ENCODE data around the gene MGRN1. TPM values are rescaled to one million over a fixed set of nuclear protein-coding genes. Genes with fewer than 3 reads are reported as not detected.

The MGRN1 gene
- total RNA-seq, 1 experiment from 2014 or later: 61.3 TPM

- BruUV-seq (replicated peaks): no TSS peak
- no peak for TF ChIP-seq CTCF (IDR thresholded peaks at IDR 0.05; ENCODE audit: unreplicated experiment)
Measured at GRCh38 chr16:4641895-4642294, 17.3 kb downstream of the MGRN1 start.

GRCh38 chr16:4646773-4647643, 22.4 kb downstream of the MGRN1 start:
- TF ChIP-seq CTCF (IDR thresholded peaks at IDR 0.05; ENCODE audit: unreplicated experiment): no peak
- Mint-ChIP-seq H3K36me3 (ENCODE audit: insufficient read depth, unreplicated experiment) (peaks cover 17% of the 10 kb centered on the region), H3K27me3 (ENCODE audit: insufficient read depth, unreplicated experiment) (no peaks in the 10 kb centered on the region), H3K4me3 (ENCODE audit: unreplicated experiment) (no peak overlapping the region), H3K4me1 (ENCODE audit: insufficient read depth, unreplicated experiment) (no peaks in the 10 kb centered on the region), H3K9me3 (ENCODE audit: unreplicated experiment) (no peaks in the 10 kb centered on the region), H3K27ac (ENCODE audit: low read depth, unreplicated experiment) (no peak overlapping the region)
- intact Hi-C loops (cut with micrococcal nuclease): no loop called here
- DNase-seq (ENCODE audit: unreplicated experiment): no peak
- ChIA-PET POLR2A (no interaction called here), CTCF (interaction anchor here (0.6 kb wide), 1 partner anchor 102 kb away, joined by 5 read pairs; no protein-coding TSS in a partner anchor)
- BruUV-seq (replicated peaks): no TSS peak

More at GRCh38 chr16:4641895-4642294, 17.3 kb downstream of the MGRN1 start:
- no peaks in the 10 kb centered on the region for H3K9me3 Mint-ChIP-seq (ENCODE audit: unreplicated experiment)
- intact Hi-C loops (cut with micrococcal nuclease): no loop called here
- CTCF ChIA-PET: interaction anchor here (1.4 kb wide), 1 partner anchor 8 kb away, joined by 8 read pairs; no protein-coding TSS in a partner anchor
- H3K27me3 Mint-ChIP-seq (ENCODE audit: insufficient read depth, unreplicated experiment): no peaks in the 10 kb centered on the region
- H3K4me1 Mint-ChIP-seq (ENCODE audit: insufficient read depth, unreplicated experiment): no peaks in the 10 kb centered on the region
- no peak for DNase-seq (ENCODE audit: unreplicated experiment)
- H3K27ac Mint-ChIP-seq (ENCODE audit: low read depth, unreplicated experiment): no peak overlapping the region
- POLR2A ChIA-PET: no interaction called here
- H3K4me3 Mint-ChIP-seq (ENCODE audit: unreplicated experiment): no peak overlapping the region
- peaks cover 15% of the 10 kb centered on the region for H3K36me3 Mint-ChIP-seq (ENCODE audit: insufficient read depth, unreplicated experiment)

- no TSS peak for BruUV-seq (replicated peaks)
- H3K9me3 Mint-ChIP-seq (ENCODE audit: unreplicated experiment): no peaks in the 10 kb centered on the region
- CTCF ChIA-PET: interaction anchor here (0.6 kb wide), 1 partner anchor 102 kb away, joined by 5 read pairs; no protein-coding TSS in a partner anchor
Measured at GRCh38 chr16:4647644-4647980, 23.0 kb downstream of the MGRN1 start.

More at GRCh38 chr16:4647644-4647980, 23.0 kb downstream of the MGRN1 start:
- Mint-ChIP-seq H3K4me1 (ENCODE audit: insufficient read depth, unreplicated experiment) (no peaks in the 10 kb centered on the region), H3K36me3 (ENCODE audit: insufficient read depth, unreplicated experiment) (peaks cover 20% of the 10 kb centered on the region), H3K4me3 (ENCODE audit: unreplicated experiment) (no peak overlapping the region), H3K27ac (ENCODE audit: low read depth, unreplicated experiment) (no peak overlapping the region), H3K27me3 (ENCODE audit: insufficient read depth, unreplicated experiment) (no peaks in the 10 kb centered on the region)
- intact Hi-C loops (cut with micrococcal nuclease): no loop called here
- no peak for TF ChIP-seq CTCF (IDR thresholded peaks at IDR 0.05; ENCODE audit: unreplicated experiment)
- DNase-seq (ENCODE audit: unreplicated experiment): no peak
- POLR2A ChIA-PET: no interaction called here

Data from MCF 10A (cell line).